M059J (cell line): ENCODE measurements around the gene COLEC11. TPM values are rescaled to one million over a fixed set of nuclear protein-coding genes. Genes with fewer than 3 reads are reported as not detected.
"Not testable (repeated sequence)": the region's sequence is repeated elsewhere in the genome, so short reads cannot be mapped to it uniquely, and the experiment has no call there.

Experiments
- DNase-seq: peaks from one replicate; pipeline ENCODE4 v3.0.0-alpha.2; 2012; ENCODE audit warnings: low read depth
- total RNA-seq: library from RNA; depleted of rRNA; stranded (reverse); fragments of >200 nt; shearing (Covaris generic); gene quantifications from 2 replicates; pipeline ENCODE4 v1.2.3, GENCODE V29; 2014

COLEC11 gene
- total RNA-seq, 1 experiment from 2014 or later: 0.10 TPM

DNA sequence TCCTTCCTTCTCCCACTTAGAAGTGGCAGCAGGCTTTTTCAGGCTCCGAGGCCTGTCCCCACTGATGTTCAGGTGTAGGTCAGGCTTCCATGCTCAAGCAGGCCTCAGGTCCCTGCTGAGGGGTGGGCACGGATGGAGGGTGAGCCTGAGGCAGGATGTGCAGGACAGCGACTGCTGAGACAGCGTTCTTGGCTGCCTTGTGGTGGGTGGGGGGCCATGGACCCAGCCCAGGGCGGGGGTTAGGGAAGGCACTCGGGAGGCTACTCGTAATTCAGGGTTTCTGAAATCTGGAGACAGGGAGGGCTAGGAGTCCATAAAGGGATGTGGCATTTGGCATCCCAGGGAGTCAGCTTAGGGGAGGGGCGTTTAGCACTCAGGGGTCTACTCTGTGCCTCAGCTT lies 30.3 kb downstream of the COLEC11 start:
- DNase-seq: no peak

- no peak for DNase-seq
These were observed 31.4 kb downstream of the COLEC11 start for GRCh38 chr2:3626118-3626811.

GRCh38 chr2:3626812-3627499 lies 32.0 kb downstream of the COLEC11 start:
- DNase-seq: no peak

DNA sequence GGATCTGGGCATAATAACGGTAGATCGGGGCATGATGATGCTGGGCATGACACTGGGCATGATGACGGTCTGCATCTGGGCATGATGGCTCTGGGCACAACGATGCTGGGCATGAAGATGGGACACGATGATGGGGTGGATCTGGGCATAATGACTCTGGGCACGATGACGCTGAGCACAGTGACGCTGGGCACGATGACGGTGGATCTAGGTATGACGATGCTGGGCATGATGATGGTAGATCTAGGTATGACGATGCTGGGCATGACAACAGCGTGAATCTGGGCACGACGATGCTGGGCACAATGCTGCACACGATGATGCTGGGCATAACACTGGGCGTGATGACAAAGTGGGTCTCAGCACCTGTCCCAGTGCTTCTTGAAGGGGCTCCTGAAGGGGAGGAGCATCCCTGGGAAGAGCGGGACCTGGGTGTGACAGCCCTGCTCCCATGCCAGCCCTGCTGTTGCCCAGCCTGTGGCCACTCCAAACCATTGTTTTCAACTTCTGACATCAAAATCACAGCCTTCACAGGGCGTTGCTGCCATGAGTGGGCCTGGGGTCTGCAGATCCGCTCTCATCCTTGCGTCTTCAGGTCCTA lies 32.7 kb downstream of the COLEC11 start:
- DNase-seq: no peak

DNA sequence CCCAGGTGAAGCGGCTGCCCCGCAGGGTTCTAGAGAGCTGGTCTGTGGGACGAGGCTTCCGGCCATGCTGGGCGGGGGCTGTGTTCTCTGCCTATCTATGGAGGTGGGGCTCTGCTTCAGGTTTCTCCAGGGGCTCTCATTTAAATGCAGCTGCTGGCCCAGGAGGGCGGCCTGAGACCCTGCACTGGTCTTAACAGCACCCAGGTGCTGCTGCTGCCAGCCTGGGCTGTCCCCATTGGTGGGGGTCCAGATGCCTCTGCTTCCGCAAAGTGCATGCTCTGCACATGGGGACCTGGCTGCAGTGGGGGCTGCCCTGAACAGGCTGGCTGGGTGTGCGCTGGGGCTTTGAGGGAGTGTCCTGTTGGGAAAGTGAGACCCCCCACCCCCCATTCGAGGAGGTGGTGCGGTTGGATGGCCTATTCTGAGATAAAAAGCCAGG lies 33.3 kb downstream of the COLEC11 start:
- no peak for DNase-seq

DNA sequence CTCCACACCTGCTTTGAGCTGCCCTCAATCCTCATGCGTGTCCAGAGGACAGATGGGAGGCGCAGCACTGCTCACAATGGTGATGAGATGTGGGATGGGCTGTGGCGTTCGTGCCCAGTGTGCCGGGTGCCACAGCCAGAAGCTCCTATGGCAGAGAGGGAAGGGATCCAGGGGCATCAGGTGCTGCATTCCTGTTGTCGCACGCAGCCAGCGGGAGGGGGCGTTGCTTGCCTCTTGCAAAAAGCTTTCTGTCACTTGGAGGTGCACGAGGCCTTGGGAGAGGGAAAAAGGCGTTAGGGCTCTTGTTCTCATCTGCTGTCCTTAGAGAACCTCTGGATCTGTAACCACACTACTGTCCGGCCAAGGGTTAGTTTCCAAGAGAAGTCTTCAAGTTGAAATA lies 33.9 kb downstream of the COLEC11 start:
- no peak for DNase-seq

DNA sequence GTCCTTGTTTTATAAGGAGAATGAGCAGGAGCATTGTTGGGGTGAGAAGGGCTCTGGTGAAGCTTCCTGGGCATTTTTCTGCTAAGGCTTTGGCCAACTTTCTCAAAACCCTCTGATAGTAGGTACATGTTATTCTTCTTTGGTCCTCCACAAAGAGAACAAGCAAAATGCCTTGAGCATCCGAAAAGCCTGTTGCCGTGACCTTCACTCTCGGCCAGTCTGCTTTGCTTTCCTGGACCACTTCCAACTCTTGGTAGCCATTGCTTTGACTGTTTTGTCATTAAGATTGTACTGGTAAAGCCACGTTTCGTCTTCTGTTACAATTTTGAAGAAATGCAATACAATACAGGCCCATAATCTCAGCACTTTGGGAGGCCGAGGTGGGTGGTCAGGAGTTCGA lies 35.7 kb downstream of the COLEC11 start:
- no peak for DNase-seq

- DNase-seq: no peak
These were observed 36.4 kb downstream of the COLEC11 start for GRCh38 chr2:3631161-3631850.

- no peak for DNase-seq
These were observed 37.1 kb downstream of the COLEC11 start for GRCh38 chr2:3631851-3632659.

GRCh38 chr2:3633089-3633981 lies 38.4 kb downstream of the COLEC11 start:
- DNase-seq: peak; percentile 12

DNA sequence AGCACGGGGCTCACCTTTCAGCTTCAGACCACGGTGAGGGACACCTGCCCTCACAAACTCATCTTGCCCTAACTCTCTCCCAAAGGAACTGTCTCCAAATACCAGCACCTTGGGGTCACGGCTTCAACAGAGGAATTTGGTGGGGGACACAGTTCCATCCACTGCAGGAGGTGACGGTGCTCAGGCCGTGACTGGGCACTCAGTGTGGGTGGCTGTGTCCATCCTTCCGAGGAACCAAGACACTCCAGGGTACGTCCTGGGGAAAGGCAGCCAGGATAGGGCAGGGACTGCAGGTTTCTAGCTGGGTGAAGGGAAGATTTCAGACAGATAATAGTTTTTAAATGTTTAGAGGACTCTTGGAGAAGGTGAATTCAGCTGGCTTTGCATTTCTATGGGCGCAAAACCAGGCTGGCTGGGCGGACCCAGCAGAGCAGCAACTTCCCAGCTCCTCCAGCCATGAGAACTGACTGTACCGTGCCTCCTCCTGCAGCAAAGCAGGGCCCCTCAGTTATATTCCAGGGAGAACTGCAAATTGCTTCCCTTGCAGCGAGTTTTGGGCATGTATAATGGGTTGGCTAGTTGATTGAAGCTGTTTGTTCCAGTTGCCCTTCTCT lies 39.2 kb downstream of the COLEC11 start:
- no peak for DNase-seq

DNA sequence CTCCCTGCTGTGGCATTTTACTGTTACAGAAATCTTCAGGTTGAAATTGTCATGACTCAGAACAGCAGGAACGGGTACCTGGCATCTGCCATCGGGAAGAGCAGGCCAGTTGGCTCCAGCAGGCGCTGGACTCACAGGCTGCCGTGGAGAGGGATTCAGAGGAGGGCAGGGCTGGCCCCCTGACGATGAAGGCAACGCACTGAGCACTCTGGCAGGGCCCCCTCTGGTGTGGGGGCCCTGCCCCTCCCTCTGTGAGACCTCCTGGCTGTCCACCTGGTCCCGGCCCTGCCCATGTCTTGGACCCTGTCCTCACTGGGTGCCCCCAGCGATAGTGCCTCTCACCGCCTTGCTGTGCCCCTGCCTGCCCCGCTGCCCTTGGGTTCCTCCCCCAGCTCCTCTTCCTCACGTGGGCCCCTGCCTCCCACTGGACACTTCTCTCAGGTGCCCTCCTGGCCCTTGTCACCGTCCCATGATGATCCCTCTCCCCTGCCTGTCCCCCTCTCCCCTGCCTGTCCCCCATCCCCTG lies 39.7 kb downstream of the COLEC11 start:
- DNase-seq: no peak

DNA sequence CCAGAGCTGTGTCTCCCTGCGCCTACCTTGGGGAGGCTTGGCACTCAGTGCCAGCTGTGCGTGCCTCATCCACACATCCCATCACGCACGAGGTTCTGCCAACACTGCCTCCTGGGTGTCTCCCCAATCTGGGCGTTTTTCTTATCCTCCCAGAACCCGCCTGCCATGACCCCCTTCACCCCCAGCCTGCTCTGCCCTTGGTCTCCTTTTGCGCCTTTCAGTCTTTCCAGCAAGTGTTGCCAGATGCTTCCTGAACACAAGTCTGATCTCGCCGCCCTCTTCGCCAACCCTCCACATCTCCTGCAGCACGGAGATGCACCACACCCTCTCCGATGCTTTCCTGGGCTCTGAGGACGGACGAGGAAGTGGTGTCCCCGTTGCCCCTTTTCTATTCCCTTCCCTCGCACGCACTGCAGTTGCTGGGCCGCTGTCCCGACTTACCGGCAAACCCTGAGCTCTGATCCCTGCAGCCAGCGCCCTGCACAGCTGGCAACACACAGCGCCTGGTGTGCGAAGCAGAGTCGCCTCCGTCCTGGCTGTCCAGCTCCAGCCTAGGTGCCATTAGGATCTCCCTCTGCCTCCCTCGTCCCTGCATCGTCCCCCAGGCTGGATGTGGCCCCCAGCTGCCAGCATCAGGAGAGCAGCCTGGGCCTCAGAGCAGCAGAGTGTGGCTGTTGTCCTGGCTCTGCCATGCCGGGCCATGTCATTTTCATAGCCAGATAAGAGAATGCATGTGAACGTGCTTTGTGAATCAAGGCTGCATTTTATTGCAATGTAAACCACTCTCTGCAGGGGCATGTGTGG lies 40.5 kb downstream of the COLEC11 start:
- DNase-seq: no peak

DNA sequence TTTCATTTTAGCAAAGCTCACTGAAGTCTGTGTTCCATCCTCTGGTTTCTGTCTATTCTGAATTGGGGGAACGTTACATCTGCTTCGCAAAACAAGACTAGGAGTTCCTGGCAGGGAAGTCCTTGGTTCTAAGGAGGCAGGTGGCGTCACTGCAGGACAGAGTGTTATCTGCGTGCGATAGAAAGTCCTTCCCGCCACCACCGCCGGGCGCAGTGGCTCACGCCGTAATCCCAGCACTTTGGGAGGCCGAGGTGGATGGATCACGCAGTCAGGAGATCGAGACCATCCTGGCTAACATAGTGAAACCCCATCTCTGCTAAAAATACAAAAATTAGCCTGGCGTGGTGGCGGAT lies 41.0 kb downstream of the COLEC11 start:
- DNase-seq: not testable (repeated sequence)

- DNase-seq: no peak
These were observed 41.8 kb downstream of the COLEC11 start for GRCh38 chr2:3636586-3637310.

DNA sequence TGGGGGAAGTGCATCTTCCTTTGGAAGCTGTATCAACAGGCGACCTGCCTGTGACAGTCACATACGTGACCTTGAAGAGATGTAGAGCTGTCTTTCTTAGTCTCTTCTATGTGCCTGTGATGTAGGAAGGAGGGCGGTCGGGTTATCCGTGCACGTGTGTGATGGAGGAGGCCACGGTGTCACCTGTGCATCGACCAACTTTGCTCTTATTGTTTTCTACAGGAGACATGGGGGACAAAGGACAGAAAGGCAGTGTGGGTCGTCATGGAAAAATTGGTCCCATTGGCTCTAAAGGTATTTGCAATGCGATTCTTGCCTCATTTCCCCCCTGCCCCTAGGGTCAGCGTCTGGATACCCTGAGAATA lies 42.4 kb downstream of the COLEC11 start:
- no peak for DNase-seq

DNA sequence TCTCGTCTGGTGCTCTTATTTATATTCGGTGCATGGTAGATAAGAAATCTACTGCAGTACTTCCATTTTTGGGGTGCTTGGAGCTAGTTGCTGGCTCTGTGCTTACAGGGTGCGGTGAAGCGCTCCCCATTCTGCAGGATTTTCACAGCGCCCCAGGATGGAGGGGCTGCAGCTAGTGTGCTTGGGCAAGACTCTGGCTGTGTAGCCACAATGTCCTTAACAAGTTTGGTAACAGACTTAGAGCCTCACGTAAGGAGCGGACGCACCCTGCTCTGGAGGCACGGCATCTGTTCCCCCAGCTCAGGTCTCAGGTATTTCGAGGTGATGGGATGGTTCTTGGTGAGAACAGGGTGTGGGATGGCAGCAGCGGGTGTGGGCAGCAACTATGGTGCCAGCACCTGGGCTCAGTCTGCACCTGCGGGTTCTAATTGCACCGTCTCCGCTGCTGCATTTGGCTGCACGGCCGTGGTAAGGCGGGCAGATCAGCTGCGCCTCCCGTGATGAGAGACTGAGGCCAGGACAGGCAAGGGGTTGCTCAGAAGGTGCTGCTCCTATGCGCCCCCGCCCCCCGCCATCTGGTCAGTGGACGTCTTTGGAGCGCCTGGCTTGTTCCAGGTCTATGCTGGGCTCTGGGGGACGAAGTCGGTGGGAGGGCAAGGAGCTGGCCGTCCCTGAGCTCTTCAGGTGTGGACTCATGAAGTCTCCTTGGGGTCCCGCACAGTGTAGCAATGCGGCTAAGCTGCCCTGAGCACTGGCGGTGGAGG lies 43.0 kb downstream of the COLEC11 start:
- DNase-seq: no peak

DNA sequence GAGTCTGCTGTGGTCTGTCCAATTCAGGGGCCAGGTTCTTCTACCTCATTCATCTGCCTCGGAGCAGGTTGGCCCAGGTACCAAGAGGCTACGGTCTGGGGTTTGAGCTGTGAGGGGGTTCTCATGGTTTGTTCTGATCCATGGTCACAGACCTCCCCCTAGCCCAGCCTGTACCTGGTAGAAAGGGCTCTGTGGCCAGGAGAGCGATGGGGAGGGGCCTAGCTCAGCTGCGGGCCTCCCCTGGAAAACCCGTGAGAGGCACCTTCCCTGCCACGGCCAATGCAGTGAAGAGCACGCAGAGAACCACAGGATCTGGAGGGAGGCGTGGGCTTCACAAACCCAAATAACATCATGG lies 43.5 kb downstream of the COLEC11 start:
- no peak for DNase-seq
